Effector memory CD8-positive, alpha-beta T cell (primary cell): ENCODE data around the gene FGF9.

Experiments
- ATAC-seq: fragments of 150-1000 bp; cut with Tn5 transposase; replicated peaks from 2 replicates; pipeline ENCODE4 v1.10.0; 2021; ENCODE audit warnings: mild to moderate bottlenecking, moderate library complexity
- DNase-seq, 3 experiments: peaks; one replicate each; pipeline ENCODE4 v3.0.0; 2021
- H3K27ac Mint-ChIP-seq, 2 donors: one replicate each; pipeline ENCODE4 v1.8.0; 2022; ENCODE audit warnings: mild to moderate bottlenecking in 2 of 2, mixed read lengths in 2 of 2, moderate library complexity in 2 of 2
- H3K27me3 Mint-ChIP-seq, 2 donors: one replicate each; pipeline ENCODE4 v1.8.0; 2022; ENCODE audit warnings: mixed read lengths in 2 of 2
- H3K36me3 Mint-ChIP-seq: one replicate; pipeline ENCODE4 v1.8.0; 2022; ENCODE audit warnings: mild to moderate bottlenecking, moderate library complexity, mixed read lengths; ENCODE audit not compliant: insufficient read depth
- H3K4me1 Mint-ChIP-seq, 2 donors: one replicate each; pipeline ENCODE4 v1.8.0; 2022; ENCODE audit warnings: low read depth in 2 of 2, mixed read lengths in 2 of 2
- H3K4me3 Mint-ChIP-seq, 2 donors: one replicate each; pipeline ENCODE4 v1.8.0; 2022; ENCODE audit warnings: mild to moderate bottlenecking in 2 of 2, mixed read lengths in 2 of 2, moderate library complexity in 2 of 2
- H3K9me3 Mint-ChIP-seq, 2 donors: one replicate each; pipeline ENCODE4 v1.8.0; 2022; ENCODE audit warnings: mixed read lengths in 2 of 2
- total RNA-seq, 9 experiments: gene quantifications; one replicate each; lab custom pipeline; 2026; lab: John Stamatoyannopoulos, UW

FGF9 gene
- 3.5 to 21.9 (median 5.8) reads per million in 9 experiments for total RNA-seq

DNA sequence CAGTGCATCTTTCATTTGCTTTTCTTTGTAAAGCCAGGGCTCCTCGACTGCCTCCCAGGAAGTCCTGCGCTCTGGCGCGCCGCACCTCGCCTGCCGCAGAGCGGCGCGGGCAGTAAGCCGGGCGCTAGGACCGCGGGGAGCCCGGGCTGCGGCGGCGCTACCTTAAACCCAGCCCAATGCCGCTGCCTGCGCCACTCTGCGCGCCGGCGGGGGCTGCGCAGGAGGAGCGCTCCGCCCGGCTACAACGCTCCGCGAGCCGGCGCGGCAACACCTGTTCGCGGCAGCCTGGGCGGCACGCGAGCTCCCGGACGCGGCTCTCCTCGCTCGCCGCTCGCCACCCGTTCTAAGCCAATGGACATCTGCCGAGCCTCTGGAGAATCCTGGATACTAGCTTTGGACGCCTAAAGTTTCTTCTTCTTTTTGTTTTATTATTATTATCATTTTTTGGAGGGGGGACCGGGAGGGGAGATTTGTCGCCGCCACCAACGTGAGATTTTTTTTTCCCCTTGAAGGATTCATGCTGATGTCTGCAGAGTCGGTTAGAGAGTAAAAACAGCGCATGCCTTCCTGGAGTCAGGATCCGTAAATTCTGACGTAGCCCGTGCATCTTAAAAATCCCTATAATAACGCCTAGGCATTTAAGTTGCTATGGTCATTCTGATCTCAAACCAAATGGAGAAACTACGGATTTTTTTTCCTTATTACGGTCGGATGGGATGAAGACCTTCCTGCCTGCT is at the start of gene FGF9:
Gene FGF9 (plus strand): TSS at position 191 of the 737 bp plus-strand sequence. CDS start 840 bp downstream, outside the sequence.
- DNase-seq (peak; percentile 72 to 79 (median 77)), ATAC-seq (peak; percentile 73)
- Mint-ChIP-seq H3K27ac (peak within 1 kb of the TSS; percentile 78 to 88), H3K4me3 (peak within 1 kb of the TSS; percentile 88), H3K27me3 (peaks cover under 1 to 10% of the 10 kb centered on the region in 2 donors), H3K9me3 (no peaks in the 10 kb centered on the region), H3K36me3 (peaks cover 23% of the 10 kb centered on the region), H3K4me1 (peaks cover 38 to 40% of the 10 kb centered on the region in 2 donors)

DNA sequence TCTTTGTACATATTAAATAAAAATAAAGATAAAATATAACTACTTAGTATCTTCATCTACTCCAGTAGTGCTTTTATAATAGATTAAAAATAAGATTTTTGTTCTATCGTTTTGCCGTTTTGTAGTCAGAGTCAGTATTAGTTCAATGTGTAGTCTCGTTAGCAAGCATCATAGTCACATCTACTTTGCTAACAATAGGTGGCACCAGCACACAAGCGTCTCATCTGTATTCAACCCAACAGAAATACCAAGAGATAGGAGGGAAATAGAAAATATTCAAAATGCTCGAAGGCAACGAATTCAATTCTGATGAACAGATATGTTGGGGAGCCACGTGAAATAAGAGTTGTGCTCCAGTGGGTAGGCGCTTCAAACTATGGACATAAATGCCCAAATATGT is 45.5 kb upstream of the FGF9 start:
- H3K27me3 Mint-ChIP-seq, result peaks cover 6% of the 10 kb centered on the region in 2 donors
- no peak overlapping the region for H3K27ac Mint-ChIP-seq
- H3K36me3 Mint-ChIP-seq, result no peaks in the 10 kb centered on the region
- ATAC-seq (peak; percentile 40), DNase-seq (no peak)
- no peaks in the 10 kb centered on the region for H3K4me1 Mint-ChIP-seq
- no peak overlapping the region for H3K4me3 Mint-ChIP-seq
- H3K9me3 Mint-ChIP-seq, result no peaks in the 10 kb centered on the region

DNA sequence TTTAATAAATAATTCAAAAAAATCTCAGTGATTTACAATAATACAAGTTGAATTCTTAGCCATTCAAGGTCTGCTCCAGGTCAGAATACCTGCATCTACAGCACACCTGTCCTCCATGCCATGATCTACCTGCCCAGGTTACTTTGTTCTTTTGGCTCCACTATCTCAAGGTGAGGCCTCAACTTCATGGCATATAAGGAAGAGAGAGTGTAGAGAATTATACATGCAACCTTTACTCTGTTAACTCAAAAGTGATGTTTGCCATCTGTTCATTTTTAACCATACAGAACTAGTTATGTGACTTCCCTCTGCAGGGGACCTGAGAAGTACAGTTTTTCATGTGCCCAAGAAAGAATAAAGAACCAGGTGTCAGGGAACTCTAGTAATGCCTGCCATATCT is 38.7 kb upstream of the FGF9 start:
- no peak for ATAC-seq
- peaks cover 5% of the 10 kb centered on the region for H3K36me3 Mint-ChIP-seq
- DNase-seq, result no peak
- H3K4me3 Mint-ChIP-seq, result no peak overlapping the region
- no peaks in the 10 kb centered on the region for H3K9me3 Mint-ChIP-seq
- no peak overlapping the region for H3K27ac Mint-ChIP-seq
- H3K4me1 Mint-ChIP-seq, result peaks cover 0 to 1% of the 10 kb centered on the region in 2 donors
- peaks cover 16 to 33% of the 10 kb centered on the region in 2 donors for H3K27me3 Mint-ChIP-seq

DNA sequence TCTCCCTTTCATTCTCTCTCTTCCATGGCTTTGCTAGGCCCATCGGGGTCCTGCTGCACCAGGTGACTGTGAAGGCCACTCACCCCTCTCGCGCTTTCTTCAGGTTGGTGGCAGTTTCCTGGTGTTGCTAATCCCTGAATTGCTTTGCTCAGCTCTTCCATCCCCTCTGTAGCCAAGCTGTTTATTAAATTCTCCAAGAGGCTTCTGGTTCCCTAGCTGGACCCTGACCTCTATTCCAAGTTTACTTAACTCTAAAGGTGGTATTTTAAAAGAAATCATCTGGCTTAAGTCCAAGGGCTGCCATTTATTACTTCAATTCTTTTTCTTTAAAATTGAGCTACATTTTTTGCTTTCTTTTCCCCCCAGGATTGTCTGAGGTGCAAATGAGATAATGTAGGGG is 34.2 kb upstream of the FGF9 start:
- no peaks in the 10 kb centered on the region for H3K9me3 Mint-ChIP-seq
- no peak overlapping the region for H3K4me3 Mint-ChIP-seq
- ATAC-seq, result no peak
- H3K36me3 Mint-ChIP-seq, result peaks cover 5% of the 10 kb centered on the region
- DNase-seq, result no peak
- peaks cover 4 to 11% of the 10 kb centered on the region in 2 donors for H3K4me1 Mint-ChIP-seq
- no peak overlapping the region for H3K27ac Mint-ChIP-seq
- peaks cover 3 to 29% of the 10 kb centered on the region in 2 donors for H3K27me3 Mint-ChIP-seq

DNA sequence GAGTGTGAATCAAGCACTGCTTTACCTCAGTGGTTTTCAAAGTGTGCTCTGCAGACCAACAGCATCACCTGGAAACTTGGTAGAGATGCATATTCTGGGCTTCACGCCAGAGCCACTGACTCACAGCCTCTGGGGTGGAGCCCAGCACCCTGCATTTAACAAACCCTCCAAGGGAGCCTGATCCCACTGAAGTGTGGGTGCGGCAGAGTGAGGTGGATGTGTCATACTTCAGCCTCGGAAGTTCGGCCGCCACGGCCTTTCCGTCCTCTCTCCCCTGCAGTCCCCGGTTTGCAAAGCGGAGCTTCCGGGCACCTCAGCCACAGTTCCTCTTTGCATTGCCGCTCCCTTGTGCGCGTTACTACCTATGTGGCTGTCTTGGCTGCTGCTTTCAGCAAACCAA is 33.6 kb upstream of the FGF9 start:
- Mint-ChIP-seq H3K27me3 (peaks cover 0 to 23% of the 10 kb centered on the region in 2 donors), H3K27ac (no peak overlapping the region), H3K4me3 (peak overlapping the region in 1 of 2 donors; percentile 4), H3K4me1 (peaks cover 4 to 11% of the 10 kb centered on the region in 2 donors), H3K9me3 (no peaks in the 10 kb centered on the region), H3K36me3 (peaks cover 5% of the 10 kb centered on the region)
- peak; percentile 82 for ATAC-seq
- peak in 1 of 3 experiments; percentile 7 for DNase-seq

DNA sequence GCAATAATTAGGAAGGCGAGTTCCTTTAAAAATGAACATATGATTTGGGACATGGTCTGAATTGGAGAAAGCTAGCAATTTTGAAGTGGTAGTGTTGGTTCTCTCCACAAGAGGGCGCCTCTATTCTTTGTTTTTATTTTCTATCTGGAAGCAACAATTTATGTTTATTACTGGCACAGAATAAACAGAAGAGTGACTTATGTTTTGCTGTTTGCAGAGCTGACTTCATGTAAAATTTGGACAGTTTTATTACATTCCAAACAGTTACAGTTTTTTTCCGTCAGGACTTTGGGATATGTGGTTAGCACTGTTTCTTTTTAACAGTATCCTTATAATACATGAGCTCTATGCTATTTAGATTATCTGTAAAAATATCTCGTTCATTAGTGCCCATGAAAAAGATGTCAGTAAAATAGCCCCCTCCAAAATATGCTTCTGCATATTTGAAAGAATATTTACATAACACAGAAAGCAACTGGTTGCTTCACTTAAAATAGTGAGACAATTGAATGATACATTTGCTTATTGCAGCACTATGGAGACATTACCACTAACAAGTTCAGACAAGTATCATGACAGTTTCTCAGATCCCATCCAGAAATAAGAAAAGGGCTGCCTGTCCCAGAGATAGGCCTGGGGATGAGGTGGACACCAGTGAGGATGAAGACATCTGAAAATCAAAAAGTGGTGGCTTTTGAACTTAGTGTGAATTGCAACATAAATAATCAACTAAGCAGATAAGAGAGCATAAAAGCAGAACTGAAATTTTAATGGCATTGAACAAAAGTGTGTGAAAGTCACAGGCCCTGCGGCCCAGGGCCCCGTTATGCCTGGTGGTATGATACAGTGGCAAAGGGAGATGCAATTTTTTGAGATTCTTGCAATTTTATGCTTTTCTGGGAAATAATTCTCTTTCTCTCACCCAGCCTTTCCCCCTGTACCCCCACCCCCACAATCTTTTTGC is 32.3 kb upstream of the FGF9 start:
- Mint-ChIP-seq H3K4me3 (no peak overlapping the region), H3K9me3 (no peaks in the 10 kb centered on the region)

DNA sequence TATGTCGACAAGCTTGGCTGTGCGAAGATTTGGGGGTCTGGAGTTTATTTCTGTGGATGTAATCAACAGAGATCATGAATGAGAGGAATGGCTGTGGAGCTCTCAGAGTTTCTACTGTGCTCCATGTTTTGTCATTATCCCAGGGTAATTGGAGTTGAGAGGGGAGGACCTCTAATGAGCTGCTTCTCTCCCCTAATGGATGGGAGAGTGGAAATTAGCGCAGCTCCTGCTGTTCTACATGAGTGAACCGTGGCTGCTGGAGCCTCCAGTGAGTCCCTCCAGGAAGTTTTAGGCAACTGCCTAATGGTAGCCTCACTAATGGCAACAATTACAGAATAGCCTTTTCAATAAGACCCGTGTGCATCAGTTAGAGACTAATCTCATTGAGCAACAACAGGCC is 31.3 kb upstream of the FGF9 start:
- Mint-ChIP-seq H3K4me3 (no peak overlapping the region), H3K36me3 (peaks cover 2% of the 10 kb centered on the region), H3K9me3 (no peaks in the 10 kb centered on the region), H3K27me3 (peaks cover 0 to 23% of the 10 kb centered on the region in 2 donors), H3K27ac (no peak overlapping the region), H3K4me1 (peaks cover 4 to 11% of the 10 kb centered on the region in 2 donors)
- ATAC-seq (no peak), DNase-seq (no peak)

More for the DNA sequence above, 32.3 kb upstream of the FGF9 start:
- Mint-ChIP-seq H3K36me3 (peaks cover 2% of the 10 kb centered on the region), H3K27me3 (peaks cover 0 to 23% of the 10 kb centered on the region in 2 donors), H3K27ac (no peak overlapping the region), H3K4me1 (peaks cover 4 to 11% of the 10 kb centered on the region in 2 donors)
- DNase-seq (peak; percentile 46 to 50 (median 47)), ATAC-seq (peak; percentile 48)

DNA sequence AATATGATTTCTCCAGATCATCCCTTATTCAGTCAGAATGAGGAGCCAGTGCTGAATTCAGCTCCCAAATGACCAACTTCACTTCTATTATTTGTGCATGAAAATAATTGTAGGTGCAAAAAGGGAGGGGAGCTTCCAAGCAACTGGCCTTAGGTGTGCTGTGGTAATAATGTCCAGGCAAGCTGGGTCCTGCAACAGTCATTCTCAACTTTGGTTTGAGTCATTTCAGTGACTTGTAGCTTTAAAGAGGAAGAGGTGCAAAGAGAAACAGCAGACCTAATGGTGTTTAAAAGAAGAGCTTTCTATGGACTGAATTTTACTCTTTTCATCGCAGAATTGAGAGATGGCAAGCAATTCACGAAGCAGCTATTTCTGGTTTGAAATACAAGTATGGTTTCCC is 29.2 kb upstream of the FGF9 start:
- H3K4me1 Mint-ChIP-seq, result peaks cover 4 to 11% of the 10 kb centered on the region in 2 donors
- DNase-seq (no peak), ATAC-seq (no peak)
- H3K4me3 Mint-ChIP-seq, result no peak overlapping the region
- no peak overlapping the region for H3K27ac Mint-ChIP-seq
- peaks cover 5 to 12% of the 10 kb centered on the region in 2 donors for H3K27me3 Mint-ChIP-seq
- H3K9me3 Mint-ChIP-seq, result no peaks in the 10 kb centered on the region
- H3K36me3 Mint-ChIP-seq, result no peaks in the 10 kb centered on the region

DNA sequence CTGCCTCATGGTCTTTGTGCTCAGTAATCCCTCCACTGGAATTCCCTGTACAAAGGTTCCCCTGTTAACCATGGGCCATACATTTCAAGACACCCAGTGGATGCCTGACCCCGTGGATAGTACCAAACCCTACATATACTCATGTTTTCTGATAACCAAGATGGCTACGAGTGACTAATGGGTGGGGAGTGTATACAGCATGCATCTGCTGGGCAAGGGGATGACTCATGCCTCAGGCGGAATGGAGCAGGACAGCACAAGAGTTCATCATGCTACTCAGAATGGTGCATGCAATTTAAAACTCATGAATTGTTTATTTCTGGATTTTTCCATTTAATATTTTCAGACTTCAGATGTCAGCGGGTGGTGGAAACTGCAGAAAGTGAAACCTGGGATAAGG is 13.3 kb upstream of the FGF9 start:
- Mint-ChIP-seq H3K4me3 (no peak overlapping the region), H3K36me3 (no peaks in the 10 kb centered on the region), H3K27me3 (peaks cover 41 to 57% of the 10 kb centered on the region in 2 donors), H3K9me3 (no peaks in the 10 kb centered on the region), H3K27ac (no peak overlapping the region), H3K4me1 (no peaks in the 10 kb centered on the region)
- ATAC-seq (no peak), DNase-seq (no peak)

DNA sequence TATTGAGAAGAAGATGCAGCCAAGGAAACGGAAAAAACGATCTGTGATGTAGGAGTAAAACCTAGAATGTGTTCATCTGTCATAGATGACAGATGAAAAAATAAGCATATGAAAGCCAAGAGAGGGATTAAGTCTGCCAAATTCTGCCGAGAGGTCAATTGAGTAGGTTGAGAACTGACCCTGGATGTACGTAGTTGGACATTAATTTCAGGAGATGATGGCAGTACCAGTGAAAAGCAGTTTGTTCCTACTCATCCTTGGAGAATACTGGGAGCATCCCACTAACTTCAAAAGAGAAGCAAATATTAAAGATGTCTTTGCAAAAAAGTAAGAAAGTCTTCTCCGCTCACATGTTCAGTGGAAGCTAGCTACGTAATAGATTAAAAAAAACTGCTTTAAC is 11.8 kb upstream of the FGF9 start:
- no peak overlapping the region for H3K27ac Mint-ChIP-seq
- ATAC-seq (no peak), DNase-seq (no peak)
- no peak overlapping the region for H3K4me3 Mint-ChIP-seq
- no peaks in the 10 kb centered on the region for H3K9me3 Mint-ChIP-seq
- H3K4me1 Mint-ChIP-seq, result no peaks in the 10 kb centered on the region
- H3K27me3 Mint-ChIP-seq, result peaks cover 41 to 57% of the 10 kb centered on the region in 2 donors
- H3K36me3 Mint-ChIP-seq, result no peaks in the 10 kb centered on the region

DNA sequence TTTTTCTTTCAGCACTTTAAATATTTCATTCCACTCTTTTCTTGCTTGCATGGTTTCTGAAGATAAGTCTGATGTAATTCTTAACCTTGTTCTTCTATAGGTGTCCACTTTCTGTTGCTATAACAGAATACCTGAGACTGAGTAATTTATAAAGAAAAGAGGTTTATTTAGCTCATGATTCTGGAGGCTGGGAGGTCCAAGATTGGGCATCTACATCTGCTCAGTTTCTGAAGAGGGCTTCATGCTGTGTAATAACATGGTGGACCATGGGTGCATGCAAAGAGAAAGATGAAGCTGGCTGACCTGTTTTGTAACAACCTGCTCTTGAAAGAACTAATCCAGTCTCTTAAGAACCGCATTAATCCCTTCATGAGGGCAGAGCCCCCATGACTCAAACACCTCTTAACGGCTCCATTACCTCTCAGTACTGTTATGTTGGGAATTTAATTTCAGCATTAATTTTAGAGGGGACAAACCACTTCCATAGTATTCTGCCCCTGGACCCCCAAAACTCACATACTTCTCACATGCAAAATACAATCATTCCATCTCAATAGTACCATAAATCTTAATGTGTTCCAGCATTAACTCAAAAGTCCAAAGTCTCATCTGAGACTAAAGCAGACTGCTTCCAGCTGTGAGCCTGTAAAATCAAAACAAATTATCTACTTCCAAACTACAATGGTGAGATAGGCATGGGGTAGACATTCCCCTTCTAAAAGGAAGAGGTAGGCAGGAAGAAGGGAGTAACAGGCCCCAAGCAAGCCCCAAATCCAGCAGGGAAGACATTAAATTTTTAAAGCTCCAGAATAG is 9.6 kb upstream of the FGF9 start:
- no peaks in the 10 kb centered on the region for H3K9me3 Mint-ChIP-seq
- no peaks in the 10 kb centered on the region for H3K36me3 Mint-ChIP-seq
- H3K27me3 Mint-ChIP-seq, result peaks cover 36 to 45% of the 10 kb centered on the region in 2 donors
- DNase-seq, result no peak
- H3K4me3 Mint-ChIP-seq, result no peak overlapping the region
- no peak overlapping the region for H3K27ac Mint-ChIP-seq
- H3K4me1 Mint-ChIP-seq, result no peaks in the 10 kb centered on the region
- no peak for ATAC-seq

DNA sequence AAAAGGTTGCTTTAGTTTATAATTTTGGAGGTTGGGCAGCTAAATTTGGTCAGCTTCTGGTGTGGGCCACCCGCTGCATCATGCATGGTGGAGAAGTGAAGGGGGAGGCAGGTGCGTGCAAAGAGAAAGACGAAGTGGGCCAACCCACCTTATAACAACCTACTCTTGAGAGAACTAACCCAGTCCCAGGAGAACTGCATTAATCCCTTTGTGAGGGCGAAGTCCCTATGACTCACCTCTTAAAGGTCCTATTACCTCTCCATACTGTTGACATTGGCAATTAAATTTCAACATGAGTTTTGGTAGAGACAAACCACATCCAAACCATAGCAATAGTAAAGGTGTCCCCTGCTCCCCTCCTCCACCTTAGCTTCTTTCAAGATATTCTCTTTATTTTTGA is 7.7 kb upstream of the FGF9 start:
- Mint-ChIP-seq H3K27me3 (peaks cover 22 to 27% of the 10 kb centered on the region in 2 donors), H3K4me3 (no peak overlapping the region), H3K9me3 (no peaks in the 10 kb centered on the region), H3K27ac (no peak overlapping the region), H3K4me1 (no peaks in the 10 kb centered on the region), H3K36me3 (no peaks in the 10 kb centered on the region)
- ATAC-seq (no peak), DNase-seq (no peak)
